ENCODE measurements around the gene CEP162.

The CEP162 gene

GRCh38 chr6:84081222-84081621, 146.2 kb downstream of the CEP162 start:
- no peaks in the 10 kb centered on the region for H3K36me3 Mint-ChIP-seq

GRCh38 chr6:84078335-84078734, 149.1 kb downstream of the CEP162 start:
- peaks cover 0 to under 1% of the 10 kb centered on the region in 2 donors for H3K27me3 Mint-ChIP-seq
- no peak for ATAC-seq (replicated peaks)
- H3K4me3 Mint-ChIP-seq, result no peak overlapping the region
- H3K27ac Mint-ChIP-seq, result no peak overlapping the region
- peaks cover 0 to 3% of the 10 kb centered on the region in 2 donors for H3K9me3 Mint-ChIP-seq
- H3K36me3 Mint-ChIP-seq, result no peaks in the 10 kb centered on the region
- H3K4me1 Mint-ChIP-seq, result no peaks in the 10 kb centered on the region
- no peak for DNase-seq

More at GRCh38 chr6:84081222-84081621, 146.2 kb downstream of the CEP162 start:
- no peak for ATAC-seq (replicated peaks)
- no peak overlapping the region for H3K27ac Mint-ChIP-seq
- peaks cover 0 to 3% of the 10 kb centered on the region in 2 donors for H3K9me3 Mint-ChIP-seq
- DNase-seq, result no peak
- no peaks in the 10 kb centered on the region for H3K4me1 Mint-ChIP-seq
- H3K4me3 Mint-ChIP-seq, result no peak overlapping the region
- peaks cover 4 to 6% of the 10 kb centered on the region in 2 donors for H3K27me3 Mint-ChIP-seq

DNA sequence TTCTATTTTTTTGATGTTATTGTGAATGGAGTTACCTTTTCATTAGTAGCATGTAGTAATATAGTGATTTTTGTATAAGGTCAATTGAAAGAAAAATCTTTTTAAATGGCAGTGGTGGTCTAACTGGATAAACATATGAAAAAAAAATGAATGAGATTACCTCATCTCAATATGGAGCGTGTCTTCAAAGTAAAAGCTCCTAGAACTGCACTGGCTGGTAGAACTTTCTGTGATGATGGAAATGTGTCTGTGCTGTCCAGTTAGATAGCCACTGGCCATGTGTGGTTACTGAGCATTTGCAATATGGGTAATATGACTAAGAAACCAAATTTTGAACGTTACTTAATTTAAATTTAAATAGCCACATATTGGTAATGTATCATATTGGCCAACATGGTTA, 149.8 kb downstream of the CEP162 start:
- DNase-seq (no peak), ATAC-seq (replicated peaks) (no peak)
- Mint-ChIP-seq H3K9me3 (peaks cover 0 to 3% of the 10 kb centered on the region in 2 donors), H3K36me3 (no peaks in the 10 kb centered on the region), H3K4me3 (no peak overlapping the region), H3K27ac (no peak overlapping the region), H3K27me3 (peaks cover 0 to 5% of the 10 kb centered on the region in 2 donors), H3K4me1 (no peaks in the 10 kb centered on the region)

DNA sequence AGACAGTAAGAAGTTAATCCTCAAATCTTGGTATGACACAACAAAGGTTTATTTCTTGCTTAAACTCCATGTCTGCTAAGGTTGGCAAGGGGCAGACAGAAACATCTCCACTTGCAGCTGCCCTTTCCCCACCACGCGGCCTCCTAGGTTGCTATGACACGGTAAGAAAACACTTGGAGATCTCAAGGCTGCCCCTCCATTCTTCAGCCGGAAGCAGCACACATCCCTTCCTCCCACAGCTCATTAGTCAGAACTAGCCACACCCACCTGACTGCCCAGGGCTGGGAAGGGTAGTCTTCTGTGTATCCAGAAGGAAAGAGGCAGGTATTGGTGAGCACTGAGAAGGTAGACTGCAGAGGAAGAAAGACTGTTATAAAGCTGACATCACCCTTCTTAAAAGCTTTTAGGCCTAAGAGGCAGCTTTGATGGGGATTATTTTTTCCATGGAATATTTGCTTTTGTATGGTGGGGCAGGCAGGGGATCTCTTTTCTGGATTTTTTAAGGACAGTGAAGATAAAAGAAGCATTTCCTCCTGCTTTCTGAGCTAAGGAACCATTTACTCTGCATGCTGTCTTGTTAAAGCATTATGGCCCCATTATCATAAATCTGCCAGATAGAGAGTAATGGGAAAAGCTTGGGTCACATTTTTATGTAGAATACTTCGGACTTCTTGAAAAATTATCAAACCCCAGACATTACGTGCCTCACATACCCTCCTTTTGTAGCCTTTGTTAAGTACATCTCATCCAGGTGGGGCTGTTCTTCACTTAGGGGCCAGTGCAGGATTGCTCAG, 152.3 kb downstream of the CEP162 start:
- ATAC-seq (replicated peaks) (no peak), DNase-seq (no peak)
- Mint-ChIP-seq H3K4me3 (no peak overlapping the region), H3K9me3 (peaks cover 7 to 16% of the 10 kb centered on the region in 2 donors), H3K4me1 (no peaks in the 10 kb centered on the region), H3K27ac (peak overlapping the region; percentile 17), H3K27me3 (peaks cover 0 to 5% of the 10 kb centered on the region in 2 donors), H3K36me3 (no peaks in the 10 kb centered on the region)
